Endothelial cell of hepatic sinusoid (primary cell): ENCODE measurements around the gene CBLN3.

Source experiments
- in situ Hi-C: cut with HindIII; loops from 2 replicates; pipeline ENCODE4 v1.10.0; 2017; ENCODE audit warnings: low sequenced_read_pairs

The CBLN3 gene

DNA sequence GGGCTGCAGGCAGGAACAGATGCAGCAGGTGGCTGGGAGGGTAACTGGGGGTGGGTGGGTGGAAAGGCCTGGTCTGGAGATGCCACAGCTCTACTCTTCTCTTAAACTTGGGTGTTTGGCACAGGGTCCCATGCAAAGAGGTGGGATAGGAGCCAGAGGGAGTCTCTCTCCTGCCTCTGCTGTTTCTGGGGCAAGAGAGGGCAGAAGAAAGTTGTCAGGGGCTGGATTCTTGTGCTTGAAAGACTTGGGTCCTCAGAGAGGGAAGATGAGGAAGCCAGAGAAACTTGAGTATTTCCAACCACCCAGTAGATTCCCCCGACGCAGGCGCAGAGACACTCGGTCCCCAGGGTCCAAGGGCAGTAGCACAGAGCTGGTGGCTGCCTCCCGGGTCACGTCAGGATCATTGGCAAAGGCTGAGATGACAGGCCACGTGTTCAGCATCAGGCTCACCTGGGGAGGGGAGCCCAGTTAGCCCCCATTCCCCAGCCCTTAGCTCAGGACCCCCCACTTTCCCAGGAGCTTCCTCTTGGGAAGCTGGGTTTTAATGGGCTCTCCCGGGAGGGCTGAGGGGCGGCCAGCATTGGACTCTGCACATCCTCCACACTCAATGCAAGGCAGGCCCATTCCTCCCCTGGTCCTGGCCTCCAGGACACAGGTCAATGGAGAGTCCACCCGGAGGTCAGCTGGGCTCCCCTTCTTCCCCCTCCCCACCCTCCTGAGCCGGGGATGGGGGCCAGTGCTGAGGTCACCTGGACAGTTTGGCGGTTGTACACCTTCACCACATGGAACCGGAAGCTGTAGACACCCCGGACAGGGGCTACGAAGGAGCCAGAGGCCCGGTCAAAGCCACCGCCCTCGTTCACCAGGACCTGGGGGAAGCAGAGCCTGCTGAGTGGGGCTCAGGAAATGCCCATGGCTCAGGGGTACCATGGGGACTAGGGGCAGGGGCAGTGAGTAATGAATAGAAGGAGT is 1.6 kb downstream of the CBLN3 start:
- in situ Hi-C loops = no loop called here

DNA sequence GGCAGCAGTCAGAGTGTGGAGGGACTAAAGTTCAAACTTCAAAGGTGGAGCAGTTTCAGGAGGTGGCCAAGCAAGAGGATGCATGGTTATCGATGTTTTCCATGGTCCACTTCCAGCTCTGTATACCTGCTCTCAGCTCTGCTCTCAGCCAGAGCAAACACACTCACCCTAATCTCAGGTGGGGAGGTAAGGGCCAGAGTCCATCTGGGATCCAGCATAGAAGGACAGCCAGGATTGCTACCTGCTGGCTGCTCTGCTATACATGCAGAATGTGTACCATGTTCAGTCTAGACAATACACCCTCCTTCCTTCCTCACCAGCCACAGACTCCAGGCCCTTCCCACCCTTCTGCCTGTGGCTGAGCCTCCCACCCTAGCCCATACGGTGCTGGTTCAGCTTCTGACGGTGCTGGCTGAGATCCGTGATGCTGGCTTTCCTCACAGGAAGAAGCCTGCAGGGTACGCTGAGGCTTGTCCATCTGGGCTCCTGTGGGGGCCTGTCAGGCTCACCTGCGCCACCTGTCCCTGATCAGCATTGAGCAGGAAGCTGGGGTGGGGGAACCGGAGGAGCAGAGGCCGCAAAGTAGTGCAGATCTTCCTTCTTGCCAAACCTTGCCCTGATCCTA is 2.4 kb downstream of the CBLN3 start:
- in situ Hi-C loops = no loop called here

DNA sequence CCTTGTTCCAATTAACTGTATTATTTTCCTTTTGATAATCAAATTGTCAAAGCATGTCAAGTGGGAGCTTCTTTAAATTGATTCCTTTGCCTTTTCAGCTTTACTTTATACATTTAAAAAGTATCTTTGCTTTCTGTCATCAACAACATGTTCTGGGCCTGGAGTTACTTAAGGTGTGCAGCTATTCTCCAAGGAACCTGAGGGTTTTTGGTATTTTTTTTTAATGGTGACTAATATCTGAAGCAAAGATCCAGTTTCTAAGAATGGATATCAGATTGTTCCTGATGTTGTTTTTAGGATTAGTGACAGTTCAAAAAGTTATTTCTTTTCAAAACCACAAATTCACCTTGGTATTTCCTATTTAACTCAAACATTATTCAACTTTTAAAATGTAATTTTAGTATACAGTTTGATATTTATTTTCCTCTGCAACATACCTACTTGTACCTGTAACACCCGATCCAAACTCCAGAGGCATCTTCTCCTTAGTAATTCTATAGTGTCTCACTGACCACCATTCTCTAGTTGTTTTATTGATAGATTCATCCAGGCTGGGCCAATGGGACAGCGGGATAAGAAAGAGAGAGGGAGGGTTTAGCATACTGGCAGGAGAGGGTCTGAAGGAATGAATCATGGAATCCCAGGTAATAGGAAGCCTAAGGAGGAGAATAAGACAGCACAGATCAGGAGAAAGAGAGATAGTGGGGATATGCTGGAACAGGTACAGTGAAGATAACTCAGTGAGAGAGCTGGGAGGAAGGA is 3.1 kb downstream of the CBLN3 start:
- in situ Hi-C loops = no loop called here

DNA sequence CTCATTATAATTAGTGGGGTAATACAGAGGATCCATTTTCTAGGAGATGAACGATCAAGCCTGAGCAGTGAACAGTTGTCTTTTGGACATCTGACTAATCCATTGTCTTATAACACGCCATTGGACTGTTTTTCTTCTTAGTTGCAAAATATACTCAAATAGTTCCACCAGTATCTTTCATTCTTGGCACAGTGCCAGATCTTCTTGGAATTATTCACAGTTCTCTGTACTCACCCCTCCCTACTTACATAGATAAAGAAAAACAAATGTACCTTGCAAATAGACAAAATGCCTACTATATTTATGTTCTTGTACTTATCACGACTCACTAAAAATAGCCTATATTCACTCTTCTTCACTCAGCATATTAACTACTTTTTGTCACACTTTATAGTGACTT is 3.8 kb downstream of the CBLN3 start:
- in situ Hi-C loops = no loop called here

DNA sequence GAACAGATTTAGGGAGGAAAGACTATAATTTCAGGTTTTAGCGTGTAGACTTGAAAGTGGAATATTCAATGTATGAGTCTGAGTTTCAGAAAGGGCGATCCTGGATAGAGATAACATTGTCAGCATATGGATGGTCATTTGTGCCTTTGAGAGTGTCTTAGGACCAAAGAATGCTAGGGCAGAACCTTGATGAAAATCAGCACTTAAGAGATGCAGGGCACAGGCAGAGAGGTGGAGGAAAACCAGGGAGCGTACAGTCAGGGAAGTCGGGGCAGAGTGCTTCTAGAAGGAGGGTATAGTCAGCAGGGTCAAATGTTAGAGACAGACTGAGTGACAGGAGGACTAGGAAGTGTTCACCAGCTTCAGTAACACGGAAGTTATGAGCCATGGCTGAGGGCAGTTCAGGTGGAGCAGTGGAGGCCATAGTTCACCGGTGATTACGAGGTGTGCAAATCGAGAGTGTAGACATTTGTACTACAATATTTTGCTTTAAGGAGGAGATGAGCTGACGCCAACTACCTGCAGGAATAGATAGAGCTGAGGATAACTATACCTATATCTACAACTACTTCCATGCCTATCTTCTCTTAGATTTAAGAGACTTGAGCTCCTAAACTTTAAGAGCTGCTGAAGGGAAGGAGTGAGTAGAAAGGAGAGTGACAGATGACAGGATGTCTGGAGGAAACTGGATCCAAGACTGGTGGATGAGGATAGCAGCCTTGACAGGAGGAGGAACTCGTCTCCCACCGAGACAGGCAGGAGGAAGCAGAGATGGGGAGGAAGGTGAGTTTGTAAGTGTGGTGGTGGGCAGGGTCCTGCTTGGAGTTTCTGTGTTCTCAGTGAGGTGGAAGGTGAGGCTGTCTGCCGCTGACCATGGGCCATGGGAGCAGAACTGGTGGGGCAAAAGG is 6.5 kb downstream of the CBLN3 start:
- in situ Hi-C loops = loop anchor here (5.0 kb wide), 1 partner anchor 101 kb away; no protein-coding TSS in a partner anchor

DNA sequence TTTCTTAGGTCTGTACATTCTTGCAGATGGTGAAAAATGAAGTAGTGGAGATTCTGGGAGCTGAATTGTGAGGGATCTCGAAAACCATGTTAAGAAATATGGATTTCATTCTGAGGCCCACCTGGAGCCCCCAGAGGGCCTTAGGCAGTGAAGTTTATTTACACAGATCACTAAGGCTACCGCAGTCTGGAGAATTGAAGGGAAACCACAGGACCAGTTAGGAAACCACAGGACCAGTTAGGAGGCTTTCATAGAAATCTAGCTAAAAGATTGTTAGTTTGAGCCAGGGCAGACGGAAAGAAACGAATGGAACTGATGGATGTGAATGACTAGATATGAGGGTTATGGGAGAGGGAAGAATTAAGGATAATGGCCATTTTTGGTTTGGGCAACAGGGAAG is 7.2 kb downstream of the CBLN3 start:
- in situ Hi-C loops = loop anchor here (5.0 kb wide), 1 partner anchor 100 kb away; no protein-coding TSS in a partner anchor

DNA sequence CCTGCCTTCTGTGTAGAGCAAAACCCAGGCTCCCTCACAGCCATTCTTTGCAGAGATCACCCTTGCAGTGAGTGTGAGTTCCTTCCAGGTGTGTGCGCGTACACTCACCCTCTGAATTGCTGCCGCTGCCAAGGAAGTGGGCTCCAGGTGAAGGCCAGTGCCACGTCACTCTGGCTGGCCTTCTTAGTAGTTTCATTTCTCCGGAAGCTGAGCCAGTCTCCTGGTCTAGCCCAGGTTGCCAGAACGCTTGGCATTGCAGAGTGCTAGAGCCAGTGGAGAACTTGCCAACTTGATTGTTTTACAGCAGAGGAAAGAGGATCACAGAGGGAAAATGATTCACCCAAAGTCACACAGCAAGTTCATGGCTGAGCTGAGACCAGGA is 11.0 kb downstream of the CBLN3 start:
- in situ Hi-C loops = loop anchor here (5.0 kb wide), 1 partner anchor 51 kb away; the partner anchor contains the start of gene NFATC4

DNA sequence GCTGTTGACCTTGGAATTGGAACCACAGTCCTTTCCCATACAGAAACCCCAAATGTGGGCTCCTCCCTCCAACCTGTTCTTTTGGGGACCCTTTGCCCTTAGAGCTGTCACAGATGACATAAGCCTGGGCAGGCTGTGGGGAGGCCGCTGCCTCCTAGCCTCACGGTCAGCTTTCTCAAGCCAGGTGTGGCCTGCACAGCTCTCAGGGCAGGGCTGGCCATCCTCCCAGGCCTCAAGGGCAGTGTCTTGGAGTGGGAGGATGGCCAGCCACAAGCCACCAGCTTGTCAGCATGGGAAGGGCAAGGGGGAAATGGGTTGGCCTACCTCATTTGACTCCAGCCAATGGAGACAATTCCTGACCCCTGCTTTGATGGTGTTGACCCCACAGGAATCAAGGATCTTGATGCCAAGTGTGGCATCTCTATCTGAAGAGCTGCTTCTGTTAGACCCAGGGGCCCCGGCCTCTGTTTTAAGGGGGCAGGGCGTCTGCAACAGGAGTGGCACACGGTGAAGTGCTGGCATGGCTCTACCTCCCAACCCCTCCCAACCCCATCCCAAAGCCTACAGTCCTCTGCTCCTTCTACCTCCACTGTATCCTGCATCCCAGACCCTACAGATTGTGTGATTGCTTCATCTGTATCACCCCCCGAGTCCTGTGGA is 11.5 kb downstream of the CBLN3 start:
- in situ Hi-C loops = loop anchor here (5.0 kb wide), 1 partner anchor 51 kb away; the partner anchor contains the start of gene NFATC4

DNA sequence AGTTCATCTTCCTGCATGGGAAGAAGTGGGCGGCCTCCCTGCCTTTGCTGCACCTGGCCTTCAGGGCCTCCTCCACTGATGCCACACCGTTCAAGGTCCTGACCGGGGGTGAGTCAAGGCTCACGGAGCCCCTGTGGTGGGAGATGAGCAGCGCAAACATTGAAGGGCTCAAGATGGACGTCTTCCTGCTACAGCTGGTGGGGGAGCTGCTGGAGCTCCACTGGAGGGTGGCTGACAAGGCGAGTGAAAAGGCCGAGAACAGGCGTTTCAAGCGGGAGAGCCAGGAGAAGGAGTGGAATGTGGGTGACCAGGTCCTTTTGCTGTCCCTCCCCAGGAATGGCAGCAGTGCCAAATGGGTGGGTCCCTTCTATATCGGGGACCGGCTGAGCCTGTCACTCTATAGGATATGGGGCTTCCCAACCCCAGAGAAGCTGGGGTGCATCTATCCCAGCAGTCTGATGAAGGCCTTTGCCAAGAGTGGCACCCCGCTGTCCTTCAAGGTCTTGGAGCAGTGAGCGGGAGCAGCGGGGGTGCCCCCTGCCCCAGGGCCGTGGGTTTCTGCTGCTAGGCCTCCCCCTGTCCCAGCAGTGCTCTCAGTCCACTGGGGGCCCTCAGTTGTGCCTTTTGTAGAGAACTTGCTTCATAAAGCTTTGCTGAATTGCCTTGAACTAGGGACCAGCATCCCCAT is 12.4 kb downstream of the CBLN3 start:
- in situ Hi-C loops = loop anchor here (5.0 kb wide), 1 partner anchor 50 kb away; the partner anchor contains the start of gene NFATC4

DNA sequence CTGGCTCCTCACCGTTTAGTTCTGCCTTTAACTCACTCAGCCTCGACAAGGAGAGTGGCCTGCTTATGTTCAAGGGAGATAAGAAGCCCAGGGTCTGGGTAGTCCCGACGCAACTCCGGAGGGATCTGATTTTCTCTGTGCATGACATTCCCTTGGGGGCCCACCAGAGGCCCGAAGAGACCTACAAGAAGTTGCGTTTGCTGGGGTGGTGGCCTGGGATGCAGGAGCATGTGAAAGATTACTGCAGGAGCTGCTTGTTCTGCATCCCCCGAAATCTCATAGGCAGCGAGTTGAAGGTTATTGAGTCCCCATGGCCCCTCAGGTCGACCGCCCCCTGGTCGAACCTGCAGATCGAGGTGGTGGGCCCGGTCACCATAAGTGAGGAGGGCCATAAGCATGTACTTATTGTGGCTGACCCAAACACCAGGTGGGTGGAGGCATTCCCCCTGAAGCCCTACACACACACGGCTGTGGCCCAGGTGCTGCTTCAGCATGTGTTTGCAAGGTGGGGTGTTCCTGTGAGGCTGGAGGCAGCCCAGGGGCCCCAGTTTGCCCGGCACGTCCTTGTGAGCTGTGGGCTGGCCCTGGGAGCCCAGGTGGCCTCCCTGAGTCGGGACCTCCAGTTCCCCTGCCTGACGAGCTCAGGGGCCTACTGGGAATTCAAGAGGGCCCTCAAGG is 13.1 kb downstream of the CBLN3 start:
- in situ Hi-C loops = loop anchor here (5.0 kb wide), 1 partner anchor 49 kb away; the partner anchor contains the start of gene NFATC4

DNA sequence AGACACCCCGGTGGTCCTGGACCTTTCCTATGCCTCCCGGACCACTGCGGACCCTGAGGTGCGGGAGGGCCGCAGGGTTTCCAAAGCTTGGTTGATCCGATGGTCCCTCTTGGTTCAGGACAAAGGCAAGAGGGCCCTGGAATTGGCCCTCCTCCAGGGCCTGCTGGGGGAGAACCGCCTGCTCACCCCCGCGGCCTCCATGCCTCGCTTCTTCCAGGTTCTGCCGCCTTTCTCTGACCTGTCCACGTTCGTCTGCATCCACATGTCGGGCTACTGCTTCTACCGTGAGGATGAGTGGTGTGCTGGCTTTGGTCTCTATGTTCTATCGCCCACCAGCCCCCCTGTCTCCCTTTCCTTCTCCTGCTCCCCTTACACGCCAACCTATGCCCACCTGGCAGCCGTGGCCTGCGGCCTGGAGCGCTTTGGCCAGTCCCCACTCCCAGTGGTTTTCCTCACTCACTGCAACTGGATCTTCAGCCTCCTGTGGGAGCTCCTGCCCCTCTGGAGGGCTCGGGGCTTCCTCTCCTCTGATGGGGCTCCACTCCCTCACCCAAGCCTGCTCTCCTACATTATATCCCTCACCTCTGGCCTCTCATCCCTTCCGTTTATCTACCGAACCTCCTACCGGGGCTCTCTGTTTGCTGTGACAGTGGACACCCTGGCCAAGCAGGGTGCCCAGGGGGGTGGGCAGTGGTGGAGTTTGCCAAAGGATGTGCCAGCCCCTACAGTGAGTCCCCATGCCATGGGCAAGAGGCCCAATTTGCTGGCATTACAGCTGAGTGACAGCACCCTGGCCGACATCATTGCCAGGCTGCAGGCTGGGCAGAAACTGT is 13.8 kb downstream of the CBLN3 start:
- in situ Hi-C loops = loop anchor here (5.0 kb wide), 1 partner anchor 48 kb away; the partner anchor contains the start of gene NFATC4

DNA sequence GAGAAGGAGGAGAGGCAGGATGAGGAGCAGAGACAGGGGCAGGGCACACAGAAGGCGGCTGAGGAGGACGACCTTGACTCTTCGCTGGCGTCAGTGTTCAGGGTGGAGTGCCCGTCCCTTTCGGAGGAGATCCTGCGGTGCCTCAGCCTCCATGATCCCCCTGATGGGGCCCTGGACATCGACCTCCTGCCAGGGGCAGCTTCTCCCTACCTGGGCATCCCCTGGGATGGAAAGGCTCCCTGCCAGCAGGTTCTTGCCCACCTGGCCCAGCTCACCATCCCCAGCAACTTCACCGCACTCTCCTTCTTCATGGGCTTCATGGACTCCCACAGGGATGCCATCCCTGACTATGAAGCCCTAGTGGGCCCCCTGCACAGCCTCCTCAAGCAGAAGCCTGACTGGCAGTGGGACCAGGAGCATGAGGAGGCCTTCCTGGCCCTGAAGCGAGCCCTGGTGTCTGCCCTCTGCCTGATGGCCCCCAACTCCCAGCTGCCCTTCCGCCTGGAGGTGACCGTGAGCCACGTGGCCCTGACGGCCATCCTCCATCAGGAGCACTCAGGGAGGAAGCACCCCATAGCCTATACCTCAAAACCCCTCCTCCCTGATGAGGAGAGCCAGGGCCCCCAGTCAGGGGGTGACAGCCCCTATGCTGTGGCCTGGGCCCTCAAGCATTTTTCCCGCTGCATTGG is 14.6 kb downstream of the CBLN3 start:
- in situ Hi-C loops = loop anchor here (5.0 kb wide), 1 partner anchor 48 kb away; the partner anchor contains the start of gene NFATC4

DNA sequence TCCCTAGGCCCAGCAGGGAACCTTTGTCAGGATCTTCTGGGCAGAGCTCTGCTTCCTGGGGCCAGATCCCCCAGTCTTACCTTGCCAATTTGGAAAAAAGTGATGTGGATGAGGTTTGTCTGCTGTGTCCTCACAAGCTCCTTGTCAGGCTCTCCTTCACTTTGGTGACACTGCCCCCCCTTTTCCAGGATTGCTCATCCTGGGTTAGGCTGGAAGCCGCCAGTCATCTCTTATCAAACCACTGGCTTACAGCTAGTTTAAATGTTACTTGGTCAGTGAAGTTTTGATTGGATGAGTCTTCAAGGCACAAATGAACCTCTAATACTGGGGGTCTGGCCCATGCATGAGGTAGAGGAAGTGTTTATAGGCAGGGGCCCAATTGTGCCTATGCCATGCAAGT is 15.4 kb downstream of the CBLN3 start:
- in situ Hi-C loops = no loop called here

DNA sequence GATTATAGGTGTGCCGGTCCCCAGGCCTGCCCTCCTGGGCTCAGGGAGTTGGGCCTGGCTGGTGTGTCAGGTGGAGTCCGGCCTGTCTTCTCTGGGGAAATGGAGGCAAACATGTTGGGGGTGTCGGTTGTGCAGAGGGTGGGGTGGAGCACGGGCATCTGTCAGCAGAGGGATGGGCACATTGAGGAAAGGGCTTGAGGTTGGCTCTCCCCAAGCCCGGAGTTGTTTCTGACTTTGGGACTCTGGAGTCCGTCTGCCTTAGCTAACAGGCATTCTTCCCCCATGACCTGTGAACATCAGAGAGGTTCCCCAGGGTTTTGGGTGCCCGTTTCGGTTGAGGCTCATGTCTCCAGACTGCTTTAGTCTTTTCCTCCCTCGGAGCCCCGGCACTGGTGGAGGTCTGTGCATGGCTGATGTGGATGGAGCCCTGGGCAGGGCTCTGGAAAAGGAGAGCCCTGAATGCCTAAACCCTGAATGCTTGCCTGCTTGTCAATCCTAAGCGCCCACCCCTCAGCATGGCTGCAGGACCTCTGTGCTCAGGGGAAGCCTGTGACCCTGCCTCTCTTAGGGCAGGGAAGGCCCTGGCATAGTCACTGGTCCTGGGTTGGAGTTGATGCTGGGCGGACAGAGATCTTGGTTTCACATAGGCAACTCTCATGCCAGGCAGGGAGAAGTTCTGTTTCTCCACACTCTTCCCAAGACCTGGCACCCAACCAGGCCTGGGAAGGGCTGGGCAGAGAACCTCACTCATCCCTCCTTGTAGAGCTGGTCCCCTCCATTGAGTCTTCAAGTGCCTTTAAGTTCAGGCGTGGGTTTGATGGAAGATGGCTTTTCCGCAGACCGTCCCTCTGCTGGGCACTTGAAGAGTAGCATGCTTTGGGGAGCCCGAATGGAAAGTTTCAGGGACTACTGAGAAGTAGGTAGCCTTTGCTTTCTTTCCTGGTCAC is 17.8 kb downstream of the CBLN3 start:
- in situ Hi-C loops = no loop called here

DNA sequence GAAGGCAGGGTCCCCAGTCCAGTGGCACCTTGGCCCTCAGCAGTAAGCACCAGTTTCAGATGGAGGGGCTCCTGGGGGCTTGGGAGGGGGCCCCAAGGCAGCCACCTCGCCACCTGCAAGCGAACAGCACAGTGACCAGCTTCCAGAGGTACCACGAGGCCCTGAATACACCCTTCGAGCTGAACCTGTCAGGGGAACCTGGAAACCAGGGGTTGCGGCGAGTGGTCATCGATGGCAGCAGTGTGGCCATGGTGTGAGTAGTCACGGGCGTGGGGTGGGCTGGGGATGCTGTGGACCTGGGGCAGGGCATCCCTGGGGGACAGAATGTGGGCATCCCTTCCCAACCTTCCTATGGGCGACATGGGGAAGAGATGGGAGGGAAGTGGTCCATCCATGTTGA is 19.5 kb downstream of the CBLN3 start:
- in situ Hi-C loops = no loop called here

DNA sequence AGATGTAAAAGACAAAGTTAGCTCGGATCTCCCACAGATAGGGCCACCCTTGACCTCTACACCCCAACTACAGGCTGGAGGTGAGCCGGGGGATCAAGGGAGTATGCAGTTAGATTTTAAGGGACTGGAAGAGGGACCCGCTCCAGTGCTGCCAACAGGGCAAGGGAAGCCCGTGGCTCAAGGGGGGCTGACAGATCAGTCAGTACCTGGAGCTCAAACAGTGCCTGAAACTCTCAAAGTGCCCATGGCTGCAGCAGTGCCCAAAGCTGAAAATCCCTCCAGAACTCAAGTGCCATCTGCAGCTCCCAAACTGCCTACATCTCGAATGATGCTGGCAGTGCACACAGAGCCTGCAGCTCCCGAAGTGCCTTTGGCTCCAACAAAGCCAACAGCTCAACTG is 20.3 kb downstream of the CBLN3 start:
- in situ Hi-C loops = no loop called here
